C4-2B (cell line): ENCODE data around the gene LRCH1.

Source experiments
- H3K27ac ChIP-seq: fragments of 450-650 bp; 2 replicates; pipeline ENCODE4 v1.5.1; 2017
- CTCF ChIP-seq: fragments of 450-650 bp; conservative IDR thresholded peaks from 2 replicates; pipeline ENCODE4 v1.5.1; 2017; ENCODE audit warnings: mild to moderate bottlenecking
- ZFX ChIP-seq: fragments of 450-650 bp; IDR thresholded peaks from 2 replicates; pipeline ENCODE4 v1.6.1; 2017

LRCH1 gene

GRCh38 chr13:46796515-46797474 lies 243.8 kb downstream of the LRCH1 start, which contains the start of gene ESD:
TSS of gene ESD (minus strand) at chr13:46797161. CDS start at chr13:46791413, 5,748 bp downstream.
- no peak for TF ChIP-seq CTCF
- TF ChIP-seq ZFX = peak; percentile 89
- H3K27ac ChIP-seq = peak within 1 kb of the TSS; percentile 90

GRCh38 chr13:46797501-46798237 lies 244.7 kb downstream of the LRCH1 start:
- no peak for TF ChIP-seq ZFX
- no peak for TF ChIP-seq CTCF
- H3K27ac ChIP-seq = peak overlapping the region; percentile 90

- no peak overlapping the region for H3K27ac ChIP-seq
- TF ChIP-seq ZFX (no peak), CTCF (no peak)
These were observed 246.2 kb downstream of the LRCH1 start for GRCh38 chr13:46799139-46799538.

- no peak for TF ChIP-seq ZFX
- no peak for TF ChIP-seq CTCF
- no peak overlapping the region for H3K27ac ChIP-seq
These were observed 248.9 kb downstream of the LRCH1 start for GRCh38 chr13:46801858-46802257.
